ENCODE data around the gene SUPT7L. TPM values are rescaled to one million over a fixed set of nuclear protein-coding genes. Genes with fewer than 3 reads are reported as not detected.
"Not testable (repeated sequence)": the region's sequence is repeated elsewhere in the genome, so short reads cannot be mapped to it uniquely, and the experiment has no call there.

Gene SUPT7L
- total and polyA plus RNA-seq, 4 donors: 9.6 to 14.6 (median 11.5) TPM

DNA sequence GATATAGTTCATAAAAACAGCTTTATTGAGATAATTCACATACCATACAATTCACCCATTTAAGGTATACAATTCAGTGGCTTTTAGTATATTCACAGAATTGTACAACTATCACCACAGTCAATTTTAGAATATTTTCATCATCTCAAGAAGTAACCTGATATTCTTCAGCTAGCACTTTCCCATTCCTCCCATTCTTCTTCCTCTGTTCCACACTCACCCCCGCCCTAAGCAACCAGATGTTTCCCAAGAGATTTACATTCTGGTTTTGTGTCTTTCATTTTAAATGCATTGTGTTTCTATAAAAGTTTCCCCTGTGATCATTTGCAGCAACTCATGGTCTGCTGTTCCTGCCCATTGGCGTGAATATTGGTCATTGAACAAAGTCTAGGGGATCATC lies 29.1 kb downstream of the SUPT7L start:
- H3K4me3 ChIP-seq (ENCODE audit: low read depth in 1 of 3, low read length in 3 of 3): no peak overlapping the region
- WGBS: 97% methylated on average over 2 of the region's 2 CpGs
- TF ChIP-seq, protein P1, sequence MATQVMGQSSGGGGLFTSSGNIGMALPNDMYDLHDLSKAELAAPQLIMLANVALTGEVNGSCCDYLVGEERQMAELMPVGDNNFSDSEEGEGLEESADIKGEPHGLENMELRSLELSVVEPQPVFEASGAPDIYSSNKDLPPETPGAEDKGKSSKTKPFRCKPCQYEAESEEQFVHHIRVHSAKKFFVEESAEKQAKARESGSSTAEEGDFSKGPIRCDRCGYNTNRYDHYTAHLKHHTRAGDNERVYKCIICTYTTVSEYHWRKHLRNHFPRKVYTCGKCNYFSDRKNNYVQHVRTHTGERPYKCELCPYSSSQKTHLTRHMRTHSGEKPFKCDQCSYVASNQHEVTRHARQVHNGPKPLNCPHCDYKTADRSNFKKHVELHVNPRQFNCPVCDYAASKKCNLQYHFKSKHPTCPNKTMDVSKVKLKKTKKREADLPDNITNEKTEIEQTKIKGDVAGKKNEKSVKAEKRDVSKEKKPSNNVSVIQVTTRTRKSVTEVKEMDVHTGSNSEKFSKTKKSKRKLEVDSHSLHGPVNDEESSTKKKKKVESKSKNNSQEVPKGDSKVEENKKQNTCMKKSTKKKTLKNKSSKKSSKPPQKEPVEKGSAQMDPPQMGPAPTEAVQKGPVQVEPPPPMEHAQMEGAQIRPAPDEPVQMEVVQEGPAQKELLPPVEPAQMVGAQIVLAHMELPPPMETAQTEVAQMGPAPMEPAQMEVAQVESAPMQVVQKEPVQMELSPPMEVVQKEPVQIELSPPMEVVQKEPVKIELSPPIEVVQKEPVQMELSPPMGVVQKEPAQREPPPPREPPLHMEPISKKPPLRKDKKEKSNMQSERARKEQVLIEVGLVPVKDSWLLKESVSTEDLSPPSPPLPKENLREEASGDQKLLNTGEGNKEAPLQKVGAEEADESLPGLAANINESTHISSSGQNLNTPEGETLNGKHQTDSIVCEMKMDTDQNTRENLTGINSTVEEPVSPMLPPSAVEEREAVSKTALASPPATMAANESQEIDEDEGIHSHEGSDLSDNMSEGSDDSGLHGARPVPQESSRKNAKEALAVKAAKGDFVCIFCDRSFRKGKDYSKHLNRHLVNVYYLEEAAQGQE (IDR thresholded peaks at IDR 0.05): no peak
- no peak for TF ChIP-seq HNF4A (conservative IDR thresholded peaks at IDR 0.05)
- no peak for TF ChIP-seq TAF1 (conservative IDR thresholded peaks at IDR 0.05)
- TF ChIP-seq, protein P2, sequence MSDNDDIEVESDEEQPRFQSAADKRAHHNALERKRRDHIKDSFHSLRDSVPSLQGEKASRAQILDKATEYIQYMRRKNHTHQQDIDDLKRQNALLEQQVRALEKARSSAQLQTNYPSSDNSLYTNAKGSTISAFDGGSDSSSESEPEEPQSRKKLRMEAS (IDR thresholded peaks at IDR 0.05): no peak
- TF ChIP-seq YY1 (IDR thresholded peaks at IDR 0.05): no peak
- no peak for TF ChIP-seq FOXA1 (IDR thresholded peaks at IDR 0.05)
- no peak for TF ChIP-seq SP1 (IDR thresholded peaks at IDR 0.05)
- no peaks in the 10 kb centered on the region for H3K9me3 ChIP-seq (ENCODE audit: control insufficient read depth in 4 of 4, low read length in 3 of 4)
- no peak for DNase-seq (ENCODE audit: low spot score)
- peaks cover 15 to 59% (median 48%) of the 10 kb centered on the region in 4 donors for H3K36me3 ChIP-seq (ENCODE audit: control insufficient read depth in 4 of 4, insufficient read depth in 3 of 4, low read depth in 1 of 4, low read length in 3 of 4)
- no peak overlapping the region for H3K27ac ChIP-seq (ENCODE audit: low read depth in 1 of 2, low read length in 2 of 2)
- no peak overlapping the region for H3K9ac ChIP-seq (ENCODE audit: low read depth in 1 of 2, low read length in 2 of 2)
- peaks cover 0 to 9% (median 8%) of the 10 kb centered on the region in 4 donors for H3K4me1 ChIP-seq (ENCODE audit: control insufficient read depth in 4 of 4, insufficient read depth in 4 of 4, low read length in 3 of 4)
- H3K27me3 ChIP-seq (ENCODE audit: control insufficient read depth in 4 of 4, insufficient read depth in 4 of 4, low read length in 3 of 4): no peaks in the 10 kb centered on the region

GRCh38 chr2:27630257-27630656 lies 33.2 kb downstream of the SUPT7L start:
- not testable (repeated sequence) for H3K9ac ChIP-seq (ENCODE audit: low read depth in 1 of 2, low read length in 2 of 2); H3K27ac ChIP-seq (ENCODE audit: low read depth in 1 of 2, low read length in 2 of 2); DNase-seq (ENCODE audit: low spot score); H3K27me3 ChIP-seq (ENCODE audit: control insufficient read depth in 4 of 4, insufficient read depth in 4 of 4, low read length in 3 of 4); H3K9me3 ChIP-seq (ENCODE audit: control insufficient read depth in 4 of 4, low read length in 3 of 4); H3K4me3 ChIP-seq (ENCODE audit: low read depth in 1 of 3, low read length in 3 of 3)
- WGBS: 99% methylated on average over 2 of the region's 2 CpGs
- Histone ChIP-seq H3K4me1 (ENCODE audit: control insufficient read depth in 4 of 4, insufficient read depth in 4 of 4, low read length in 3 of 4) (peaks cover 0 to 19% (median 14%) of the 10 kb centered on the region in 4 donors), H3K36me3 (ENCODE audit: control insufficient read depth in 4 of 4, insufficient read depth in 3 of 4, low read depth in 1 of 4, low read length in 3 of 4) (peaks cover 11 to 32% (median 23%) of the 10 kb centered on the region in 4 donors)

- Histone ChIP-seq H3K4me1 (ENCODE audit: control insufficient read depth in 4 of 4, insufficient read depth in 4 of 4, low read length in 3 of 4) (peaks cover 0 to 19% (median 14%) of the 10 kb centered on the region in 4 donors), H3K27me3 (ENCODE audit: control insufficient read depth in 4 of 4, insufficient read depth in 4 of 4, low read length in 3 of 4) (no peaks in the 10 kb centered on the region), H3K9me3 (ENCODE audit: control insufficient read depth in 4 of 4, low read length in 3 of 4) (no peaks in the 10 kb centered on the region), H3K36me3 (ENCODE audit: control insufficient read depth in 4 of 4, insufficient read depth in 3 of 4, low read depth in 1 of 4, low read length in 3 of 4) (peaks cover 5 to 21% (median 14%) of the 10 kb centered on the region in 4 donors), H3K4me3 (ENCODE audit: low read depth in 1 of 3, low read length in 3 of 3) (peak within 1 kb of the TSS; percentile 70 to 100 (median 89)), H3K27ac (ENCODE audit: low read depth in 1 of 2, low read length in 2 of 2) (peak within 1 kb of the TSS; percentile 32 to 70), H3K9ac (ENCODE audit: low read depth in 1 of 2, low read length in 2 of 2) (peak within 1 kb of the TSS; percentile 93 to 94)
- peak; percentile 84 for DNase-seq (ENCODE audit: low spot score)
- under 1% methylated on average over 44 of the region's 44 CpGs for WGBS
- TF ChIP-seq, protein P3, sequence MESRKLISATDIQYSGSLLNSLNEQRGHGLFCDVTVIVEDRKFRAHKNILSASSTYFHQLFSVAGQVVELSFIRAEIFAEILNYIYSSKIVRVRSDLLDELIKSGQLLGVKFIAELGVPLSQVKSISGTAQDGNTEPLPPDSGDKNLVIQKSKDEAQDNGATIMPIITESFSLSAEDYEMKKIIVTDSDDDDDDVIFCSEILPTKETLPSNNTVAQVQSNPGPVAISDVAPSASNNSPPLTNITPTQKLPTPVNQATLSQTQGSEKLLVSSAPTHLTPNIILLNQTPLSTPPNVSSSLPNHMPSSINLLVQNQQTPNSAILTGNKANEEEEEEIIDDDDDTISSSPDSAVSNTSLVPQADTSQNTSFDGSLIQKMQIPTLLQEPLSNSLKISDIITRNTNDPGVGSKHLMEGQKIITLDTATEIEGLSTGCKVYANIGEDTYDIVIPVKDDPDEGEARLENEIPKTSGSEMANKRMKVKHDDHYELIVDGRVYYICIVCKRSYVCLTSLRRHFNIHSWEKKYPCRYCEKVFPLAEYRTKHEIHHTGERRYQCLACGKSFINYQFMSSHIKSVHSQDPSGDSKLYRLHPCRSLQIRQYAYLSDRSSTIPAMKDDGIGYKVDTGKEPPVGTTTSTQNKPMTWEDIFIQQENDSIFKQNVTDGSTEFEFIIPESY (IDR thresholded peaks at IDR 0.05): peak; percentile 39
- TF ChIP-seq FOXA2 (IDR thresholded peaks at IDR 0.05): no peak
- no peak for TF ChIP-seq ATF3 (IDR thresholded peaks at IDR 0.05)
- no peak for TF ChIP-seq FOXA1 (IDR thresholded peaks at IDR 0.05)
- no peak for TF ChIP-seq HNF4A (conservative IDR thresholded peaks at IDR 0.05)
- TF ChIP-seq, protein P2 (IDR thresholded peaks at IDR 0.05): peak; percentile 96
- TF ChIP-seq EGR1 (IDR thresholded peaks at IDR 0.05; ENCODE audit: low read depth in 2 of 2): peak in 1 of 2 donors; percentile 13
- peak; percentile 33 to 49 for TF ChIP-seq JUND (IDR thresholded peaks at IDR 0.05)
- TF ChIP-seq NR2F2 (IDR thresholded peaks at IDR 0.05): no peak
- TF ChIP-seq, protein P4, sequence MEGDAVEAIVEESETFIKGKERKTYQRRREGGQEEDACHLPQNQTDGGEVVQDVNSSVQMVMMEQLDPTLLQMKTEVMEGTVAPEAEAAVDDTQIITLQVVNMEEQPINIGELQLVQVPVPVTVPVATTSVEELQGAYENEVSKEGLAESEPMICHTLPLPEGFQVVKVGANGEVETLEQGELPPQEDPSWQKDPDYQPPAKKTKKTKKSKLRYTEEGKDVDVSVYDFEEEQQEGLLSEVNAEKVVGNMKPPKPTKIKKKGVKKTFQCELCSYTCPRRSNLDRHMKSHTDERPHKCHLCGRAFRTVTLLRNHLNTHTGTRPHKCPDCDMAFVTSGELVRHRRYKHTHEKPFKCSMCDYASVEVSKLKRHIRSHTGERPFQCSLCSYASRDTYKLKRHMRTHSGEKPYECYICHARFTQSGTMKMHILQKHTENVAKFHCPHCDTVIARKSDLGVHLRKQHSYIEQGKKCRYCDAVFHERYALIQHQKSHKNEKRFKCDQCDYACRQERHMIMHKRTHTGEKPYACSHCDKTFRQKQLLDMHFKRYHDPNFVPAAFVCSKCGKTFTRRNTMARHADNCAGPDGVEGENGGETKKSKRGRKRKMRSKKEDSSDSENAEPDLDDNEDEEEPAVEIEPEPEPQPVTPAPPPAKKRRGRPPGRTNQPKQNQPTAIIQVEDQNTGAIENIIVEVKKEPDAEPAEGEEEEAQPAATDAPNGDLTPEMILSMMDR (IDR thresholded peaks at IDR 0.05; ENCODE audit: low read depth, low read length, missing input control): no peak
- no peak for TF ChIP-seq RXRA (IDR thresholded peaks at IDR 0.05)
- TF ChIP-seq SP1 (IDR thresholded peaks at IDR 0.05): no peak
- TF ChIP-seq GABPA (IDR thresholded peaks at IDR 0.05 in 1 of 2, conservative IDR thresholded peaks at IDR 0.05 in 1 of 2): peak in 1 of 2 donors; percentile 82
- TF ChIP-seq TAF1 (conservative IDR thresholded peaks at IDR 0.05): no peak
- TF ChIP-seq HNF4G (IDR thresholded peaks at IDR 0.05): no peak
Measured at GRCh38 chr2:27628767-27629709, 34.4 kb downstream of the SUPT7L start, which contains the start of the genes CCDC121 and GPN1. CCDC121 (minus strand) TSS chr2:27629012; CDS start chr2:27627799, 1,213 bp downstream. GPN1 (plus strand) TSS chr2:27629050; CDS start chr2:27629059, 9 bp downstream.
